Urinary bladder (tissue), 4 donors: ENCODE results near the gene ACP6. TPM values are rescaled to one million over a fixed set of nuclear protein-coding genes. Genes with fewer than 3 reads are reported as not detected.
A peak's percentile ranks its signal among the peaks of the same experiment; 100 is the strongest.

Experiments used
- DNase-seq: peaks from one replicate; pipeline ENCODE4 v3.0.0-alpha.2; 2015; ENCODE audit errors: extremely low spot score
- H3K27ac ChIP-seq: one replicate; pipeline ENCODE4 v1.5.1; 2013; ENCODE audit warnings: low read depth, mild to moderate bottlenecking, moderate library complexity
- H3K36me3 ChIP-seq: one replicate; pipeline ENCODE4 v1.6.1; 2013; ENCODE audit warnings: mild to moderate bottlenecking, moderate library complexity; ENCODE audit not compliant: insufficient read depth
- H3K4me1 ChIP-seq: one replicate; pipeline ENCODE4 v1.6.1; 2013; ENCODE audit warnings: mild to moderate bottlenecking, moderate library complexity; ENCODE audit not compliant: insufficient read depth
- H3K4me3 ChIP-seq: one replicate; pipeline ENCODE4 v1.5.1; 2013; ENCODE audit warnings: low read depth, low read length
- WGBS: extraction: QIAGEN DNeasy Blood & Tissue Kit; methylation state at CpG from one replicate; pipeline ENCODE4 v1.1.7; 2013; 5-methylcytosine and 5-hydroxymethylcytosine counted together
- polyA plus RNA-seq: library from polyadenylated mRNA; stranded (reverse); fragments of 200-250 nt; gene quantifications from one replicate; pipeline ENCODE4 v1.2.3, GENCODE V29; 2013
- total RNA-seq: library from RNA; depleted of rRNA; stranded (reverse); fragments of >200 nt; gene quantifications from one replicate; pipeline ENCODE4 v1.2.3, GENCODE V29; 2014
- donor health status: healthy with polysubstance abuse.
- donor health status: healthy.

Gene ACP6
- total and polyA plus RNA-seq, 2 donors = 10.2 to 15.7 TPM

DNA sequence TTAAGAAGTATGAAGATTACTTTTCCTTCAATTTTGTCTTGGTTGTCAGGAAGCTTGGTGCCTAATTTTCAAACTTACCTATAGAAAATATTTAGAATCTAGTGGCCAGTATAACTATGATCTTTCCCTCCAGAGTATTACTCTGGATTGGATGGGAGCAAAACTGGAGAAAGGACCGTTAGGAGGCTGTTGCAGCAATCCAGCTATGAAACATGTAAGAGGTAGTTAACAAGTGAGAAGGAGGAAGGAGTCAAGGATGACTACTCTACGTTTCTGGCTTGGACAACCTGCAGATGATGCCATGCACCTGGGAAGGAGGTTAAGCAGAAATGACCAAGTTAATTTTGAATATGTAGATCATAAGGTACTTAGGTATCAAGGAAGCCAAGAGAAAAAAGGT is 3.5 kb upstream of the ACP6 start:
- Histone ChIP-seq H3K36me3 (no peaks in the 10 kb centered on the region), H3K4me1 (no peaks in the 10 kb centered on the region), H3K4me3 (no peak overlapping the region), H3K27ac (no peak overlapping the region)
- WGBS = 47% methylated on average over 2 of the region's 2 CpGs
- DNase-seq = no peak

DNA sequence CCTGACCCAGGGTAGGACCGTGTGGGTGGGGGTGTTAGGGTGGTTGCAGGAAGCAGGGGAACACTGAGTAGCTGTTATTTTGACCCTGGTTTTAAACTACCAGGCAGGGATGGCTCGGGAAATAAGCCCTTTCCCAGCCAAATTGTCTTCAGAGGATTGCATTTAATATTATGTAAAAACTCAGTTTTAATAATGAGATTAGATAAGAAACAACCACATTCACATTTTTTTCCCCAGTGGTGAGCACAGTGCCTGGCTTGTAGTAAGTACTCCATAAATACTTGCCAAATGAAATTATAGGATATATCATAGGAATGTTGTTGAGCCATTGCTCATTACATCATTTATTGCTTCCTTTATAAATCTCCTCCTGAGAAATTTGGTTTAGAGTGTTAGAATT is 3.1 kb upstream of the ACP6 start:
- no peak overlapping the region for H3K27ac ChIP-seq

DNA sequence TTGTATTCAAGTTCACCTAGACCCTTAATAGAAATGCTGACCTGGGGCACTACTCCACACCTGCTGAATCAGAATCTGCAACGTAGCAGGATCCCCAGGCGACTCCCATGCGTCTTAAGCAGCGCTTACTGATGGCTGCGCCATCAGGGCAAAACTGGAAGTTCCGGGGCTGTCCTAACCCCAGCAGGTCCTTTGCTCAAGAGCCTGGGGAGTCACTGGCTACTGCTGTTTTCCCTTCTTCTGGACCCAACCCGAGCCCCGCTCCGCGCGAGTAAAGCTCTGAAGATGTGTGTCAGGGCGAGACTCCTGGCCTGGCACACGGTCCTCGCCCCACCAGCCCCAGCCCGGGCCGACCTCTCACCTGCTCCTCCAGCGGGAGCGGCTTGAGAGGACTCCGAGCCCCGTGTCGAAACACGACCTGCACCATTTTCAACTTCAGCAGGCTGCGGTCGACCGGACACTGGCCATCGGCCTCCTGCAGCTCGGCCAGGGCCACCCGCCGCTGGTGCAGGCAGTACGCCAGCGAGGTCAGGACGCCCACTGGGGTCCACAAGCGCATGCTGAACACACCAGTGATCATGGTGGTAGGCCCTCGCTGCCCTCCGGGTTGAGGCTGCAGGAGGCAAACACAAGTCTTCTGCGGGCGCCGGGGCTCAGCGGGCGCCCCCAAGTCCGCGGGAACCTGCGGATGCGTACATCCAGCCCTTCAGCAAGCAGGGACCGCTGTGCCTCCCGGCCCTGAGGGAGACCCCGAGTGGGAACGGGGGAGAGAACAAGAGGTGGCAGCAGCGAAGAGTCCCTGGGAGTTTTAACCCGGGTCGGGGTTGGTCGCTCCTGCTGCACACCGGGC is 630 bp downstream of the ACP6 start:
- no peak for DNase-seq
- peak overlapping the region; percentile 71 for H3K4me3 ChIP-seq
- WGBS = under 1% methylated on average over 53 of the region's 53 CpGs

More for the DNA sequence above, 3.1 kb upstream of the ACP6 start:
- H3K36me3 ChIP-seq = no peaks in the 10 kb centered on the region
- H3K4me1 ChIP-seq = no peaks in the 10 kb centered on the region
- DNase-seq = no peak
- WGBS = 34% methylated on average over 2 of the region's 2 CpGs
- H3K4me3 ChIP-seq = no peak overlapping the region

DNA sequence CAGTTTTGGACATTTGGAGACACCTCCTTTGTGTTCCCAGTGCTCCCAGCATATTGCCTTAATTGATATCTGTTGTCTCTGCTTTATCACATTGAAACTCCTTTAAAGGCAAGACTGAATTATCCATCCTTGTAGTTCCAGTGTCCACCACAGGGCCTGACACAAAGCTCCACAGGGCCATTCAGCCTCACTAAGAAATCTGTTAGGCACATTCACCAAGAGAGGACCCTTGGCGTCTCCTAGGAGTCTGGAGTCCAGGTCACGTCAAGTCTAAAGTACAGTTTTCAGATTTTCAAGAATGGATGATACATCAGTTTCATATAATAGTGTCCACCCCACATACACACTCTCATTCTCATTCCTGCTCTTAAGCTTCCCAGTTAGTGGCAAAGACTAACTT is 4.8 kb downstream of the ACP6 start:
- WGBS = 97% methylated on average over 2 of the region's 2 CpGs
- H3K27ac ChIP-seq = no peak overlapping the region
- H3K4me1 ChIP-seq = no peaks in the 10 kb centered on the region
- H3K36me3 ChIP-seq = peaks cover 2% of the 10 kb centered on the region
- H3K4me3 ChIP-seq = no peak overlapping the region
- DNase-seq = no peak

More for the DNA sequence above, 630 bp downstream of the ACP6 start:
- no peaks in the 10 kb centered on the region for H3K36me3 ChIP-seq
- no peaks in the 10 kb centered on the region for H3K4me1 ChIP-seq
- peak overlapping the region; percentile 68 for H3K27ac ChIP-seq

DNA sequence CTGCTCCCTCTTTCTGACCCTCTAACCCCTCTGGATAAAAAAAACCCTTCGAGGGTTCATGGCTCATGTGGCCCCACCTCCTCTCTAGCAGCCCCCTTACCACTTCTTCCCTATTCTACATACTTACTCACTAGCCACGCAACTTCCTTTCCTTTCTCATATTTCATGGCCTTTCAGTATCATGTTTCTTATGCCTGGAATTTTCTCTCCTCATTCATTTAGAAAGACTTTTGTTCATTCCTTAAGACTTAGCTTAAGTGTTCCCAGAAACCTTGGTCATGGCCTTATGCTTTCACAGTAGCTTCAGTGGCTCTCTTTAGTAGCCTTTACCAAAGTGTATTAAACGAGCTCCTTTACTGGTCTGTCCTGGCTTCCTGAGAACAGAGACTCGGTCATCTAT is 6.1 kb downstream of the ACP6 start:
- WGBS = 84% methylated on average over 4 of the region's 4 CpGs
- peaks cover 2% of the 10 kb centered on the region for H3K36me3 ChIP-seq

DNA sequence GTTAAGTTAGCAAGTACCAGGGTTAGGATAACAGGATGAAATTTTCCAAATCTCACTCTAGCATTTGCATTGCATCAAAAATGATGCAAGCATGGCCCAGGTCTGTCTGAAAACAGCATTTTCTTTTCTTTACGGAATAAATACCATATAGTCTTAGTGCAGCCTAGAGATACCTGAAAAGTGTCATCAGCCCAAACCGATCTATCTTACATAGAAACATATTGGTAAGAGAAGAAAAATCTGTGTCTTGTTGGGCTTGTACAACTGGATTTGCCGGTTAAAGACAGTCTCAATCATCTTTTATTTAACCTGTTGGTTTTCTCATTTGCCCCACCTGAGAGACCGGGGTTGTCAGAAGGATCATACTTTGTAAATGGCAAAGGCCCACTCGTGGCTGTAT is 15.8 kb downstream of the ACP6 start:
- Histone ChIP-seq H3K27ac (no peak overlapping the region), H3K4me1 (no peaks in the 10 kb centered on the region), H3K36me3 (peaks cover 2% of the 10 kb centered on the region), H3K4me3 (no peak overlapping the region)
- DNase-seq = no peak
- WGBS = 97% methylated on average over 5 of the region's 5 CpGs

More for the DNA sequence above, 6.1 kb downstream of the ACP6 start:
- no peak for DNase-seq
- Histone ChIP-seq H3K27ac (no peak overlapping the region), H3K4me1 (no peaks in the 10 kb centered on the region), H3K4me3 (no peak overlapping the region)

DNA sequence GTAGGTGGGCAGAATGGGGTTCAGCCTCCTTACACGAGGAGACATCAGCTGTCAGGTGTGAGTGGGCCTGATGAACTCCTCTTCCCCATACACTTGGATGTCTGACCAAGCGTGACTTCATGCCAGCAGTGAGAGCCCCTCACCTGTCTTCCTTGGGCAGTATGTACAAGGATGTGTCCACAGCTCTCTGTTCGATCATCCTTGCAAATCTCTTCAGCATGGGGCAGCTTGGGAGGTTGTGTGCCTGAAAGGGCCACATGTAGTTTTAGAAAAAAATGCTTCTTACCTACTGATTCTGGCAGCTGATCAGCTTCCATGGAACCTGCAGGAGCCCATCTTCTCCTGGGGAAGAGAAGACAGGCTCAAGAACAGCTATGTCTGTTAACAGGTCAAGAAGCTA is 18.0 kb downstream of the ACP6 start:
- no peak for DNase-seq
- H3K36me3 ChIP-seq = peaks cover 4% of the 10 kb centered on the region

DNA sequence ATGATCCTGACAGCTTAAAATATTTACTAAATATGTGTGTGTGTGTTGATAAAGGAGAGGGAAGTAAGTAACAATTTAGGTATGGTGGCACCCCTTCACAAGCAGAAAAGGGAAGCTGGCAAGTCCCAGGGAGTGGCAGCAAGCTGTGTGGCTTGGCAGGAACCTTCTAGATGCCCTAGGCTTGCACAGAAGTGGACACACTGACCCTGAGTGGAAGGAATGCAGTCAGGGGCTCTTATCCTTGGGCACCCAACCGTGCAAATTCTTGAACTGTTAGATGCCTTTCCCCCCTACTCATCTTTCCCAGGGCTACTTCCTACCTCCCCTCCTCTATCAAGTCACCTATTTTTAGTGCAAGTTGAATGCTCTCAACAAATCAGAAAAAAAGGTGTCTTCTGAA is 18.9 kb downstream of the ACP6 start:
- Histone ChIP-seq H3K4me3 (no peak overlapping the region), H3K4me1 (no peaks in the 10 kb centered on the region), H3K36me3 (peaks cover 4% of the 10 kb centered on the region), H3K27ac (no peak overlapping the region)
- no peak for DNase-seq
- WGBS = 66% methylated on average over 1 of the region's 1 CpG

More for the DNA sequence above, 18.0 kb downstream of the ACP6 start:
- Histone ChIP-seq H3K27ac (no peak overlapping the region), H3K4me3 (no peak overlapping the region), H3K4me1 (no peaks in the 10 kb centered on the region)
- WGBS = 89% methylated on average over 3 of the region's 3 CpGs

DNA sequence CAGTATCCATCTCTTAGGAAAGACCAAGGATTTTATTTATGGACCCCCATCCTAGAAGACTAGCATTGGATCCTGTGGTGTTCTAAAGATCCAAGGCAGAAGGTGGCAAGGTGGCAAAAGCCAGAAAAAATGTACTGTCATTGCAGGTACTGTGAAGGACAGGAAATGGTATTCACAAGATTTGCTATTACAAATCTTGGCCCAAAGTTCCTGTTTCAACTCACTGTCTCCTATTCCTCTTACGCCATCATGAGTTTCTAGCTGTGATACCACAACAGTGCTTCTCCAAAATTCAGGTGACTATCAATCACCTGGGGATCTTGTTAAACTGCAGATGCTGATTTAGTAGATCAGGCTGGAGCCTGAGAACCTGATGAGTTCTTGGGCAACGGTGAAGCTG is 21.4 kb downstream of the ACP6 start:
- H3K36me3 ChIP-seq = peaks cover 4% of the 10 kb centered on the region
- H3K4me3 ChIP-seq = no peak overlapping the region
- H3K4me1 ChIP-seq = no peaks in the 10 kb centered on the region
- no peak overlapping the region for H3K27ac ChIP-seq
- 94% methylated on average over 2 of the region's 2 CpGs for WGBS
- no peak for DNase-seq

DNA sequence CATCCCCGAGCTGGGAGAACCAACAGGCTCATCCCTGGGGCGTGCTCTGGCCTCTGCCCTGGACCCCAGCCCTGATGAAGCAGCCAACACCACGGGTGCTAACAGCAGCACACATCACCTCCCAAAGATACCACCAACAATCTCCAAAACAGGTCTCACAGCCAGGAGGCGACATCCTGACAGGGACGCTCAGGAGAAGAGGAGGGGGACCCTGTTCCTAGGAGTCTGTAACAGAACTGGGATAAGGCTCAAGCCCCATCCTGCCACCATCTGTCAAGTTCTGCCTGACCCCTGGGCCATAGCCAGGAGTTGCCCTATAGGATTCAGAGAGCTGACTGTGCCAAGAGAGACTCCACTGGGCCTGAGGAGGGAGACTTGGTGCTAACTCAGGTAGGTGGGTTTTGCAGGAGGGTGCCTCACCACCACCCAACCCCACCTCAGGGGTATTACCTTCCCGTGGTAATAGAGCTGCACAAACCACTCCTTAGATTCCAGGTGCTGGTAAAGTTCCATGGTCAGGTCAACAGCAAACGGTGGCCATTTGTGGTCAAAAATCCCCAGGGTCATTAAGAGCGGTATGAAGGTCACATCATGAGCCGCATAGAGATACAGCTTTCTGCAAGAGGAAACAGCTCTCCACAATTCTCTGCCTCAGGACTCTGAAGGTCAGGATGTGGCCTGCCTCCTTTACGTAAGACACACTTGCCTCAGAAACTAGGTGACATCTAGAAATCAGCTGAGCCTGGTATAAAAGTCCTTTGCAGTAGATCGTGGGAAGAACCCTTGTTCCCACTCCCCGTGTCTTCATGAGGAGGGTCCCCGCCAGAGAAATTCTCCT is 22.3 kb downstream of the ACP6 start:
- H3K36me3 ChIP-seq = peaks cover 4% of the 10 kb centered on the region
- no peak overlapping the region for H3K4me3 ChIP-seq
- 85% methylated on average over 13 of the region's 13 CpGs for WGBS
- no peak overlapping the region for H3K27ac ChIP-seq
- H3K4me1 ChIP-seq = no peaks in the 10 kb centered on the region
- no peak for DNase-seq

DNA sequence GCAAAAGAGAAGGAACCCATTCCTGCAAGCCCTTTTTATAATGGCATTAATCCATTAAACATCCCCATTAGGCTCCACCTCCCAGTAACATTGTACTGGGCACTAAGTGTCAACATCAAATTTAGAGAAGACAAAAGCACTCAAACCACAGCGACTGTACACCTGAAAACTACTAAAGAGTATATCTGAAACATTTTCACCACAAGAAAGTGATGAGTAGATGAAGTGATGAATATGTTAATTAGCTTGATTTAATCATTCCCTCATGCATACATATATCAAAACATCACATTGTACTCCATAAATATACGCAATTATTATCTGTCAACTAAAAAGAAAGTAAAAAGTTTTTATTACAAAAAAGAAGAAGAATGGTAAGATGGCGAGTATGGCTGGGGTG is 26.4 kb downstream of the ACP6 start:
- H3K4me1 ChIP-seq = no peaks in the 10 kb centered on the region
- no peak overlapping the region for H3K27ac ChIP-seq
- peaks cover 2% of the 10 kb centered on the region for H3K36me3 ChIP-seq
- no peak for DNase-seq
- no peak overlapping the region for H3K4me3 ChIP-seq
- 93% methylated on average over 3 of the region's 3 CpGs for WGBS

DNA sequence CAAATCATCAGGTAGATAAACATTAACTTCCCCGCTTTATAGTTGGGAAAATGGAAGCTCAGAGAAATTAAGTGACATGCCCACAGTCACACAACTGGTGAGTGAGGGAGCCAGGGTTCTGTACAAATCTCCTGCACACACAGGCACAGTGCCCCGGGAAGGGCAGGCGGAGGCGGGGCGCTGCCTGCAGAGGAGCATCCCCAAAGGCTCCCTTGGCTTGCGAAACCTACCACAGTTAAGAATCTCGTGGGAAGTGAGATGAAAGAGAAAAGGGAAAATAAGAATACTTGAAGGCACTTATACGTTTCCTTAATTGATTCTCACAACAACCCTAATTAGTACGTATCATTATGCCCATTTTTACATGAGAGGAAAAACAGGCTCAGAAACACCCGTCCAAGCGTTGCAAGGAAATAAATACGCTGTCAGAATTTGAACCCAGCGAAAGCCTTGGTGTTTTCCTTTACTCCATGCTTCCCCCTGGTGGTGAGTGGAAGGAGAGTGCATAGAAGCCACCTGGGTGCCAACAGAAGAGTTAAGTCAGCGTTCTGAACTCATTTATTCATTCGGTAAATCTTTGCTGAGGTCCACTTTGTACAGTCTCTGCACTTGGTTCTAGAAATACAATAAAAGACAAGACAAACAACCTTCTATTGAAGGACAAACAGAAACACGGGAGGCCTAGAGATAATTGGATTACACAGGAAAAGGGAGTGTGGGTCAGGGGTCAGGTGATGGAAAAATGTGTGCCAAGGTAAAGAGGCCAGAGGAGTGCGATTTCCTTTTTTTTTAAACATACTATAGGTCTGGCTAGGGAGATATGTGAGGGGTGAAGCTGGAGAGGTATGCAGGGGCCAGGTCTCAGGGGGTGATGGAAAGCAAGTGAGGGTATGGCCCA is 28.4 kb downstream of the ACP6 start:
- no peak overlapping the region for H3K4me3 ChIP-seq

DNA sequence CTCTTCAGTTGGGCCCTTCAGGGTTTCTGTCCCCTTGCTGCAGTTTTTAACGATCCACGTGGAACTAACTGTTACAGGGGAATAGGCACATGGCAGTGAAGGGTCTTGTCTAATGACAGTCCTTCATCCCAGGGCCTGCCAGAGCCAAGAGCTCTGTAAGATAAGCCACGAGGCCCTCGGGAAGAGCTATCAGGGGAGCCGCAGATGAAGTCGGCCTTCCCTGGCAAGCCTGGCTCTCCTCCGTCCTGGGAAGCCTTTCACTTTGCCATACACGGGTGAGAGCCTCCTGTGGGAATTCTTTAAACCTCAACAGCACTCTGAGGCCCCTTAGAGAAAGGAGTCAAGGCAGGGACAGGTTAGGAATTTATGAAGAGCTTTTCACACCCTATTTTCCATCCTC is 29.0 kb downstream of the ACP6 start:
- H3K27ac ChIP-seq = no peak overlapping the region
- 55% methylated on average over 8 of the region's 8 CpGs for WGBS
- H3K4me1 ChIP-seq = no peaks in the 10 kb centered on the region
- H3K36me3 ChIP-seq = no peaks in the 10 kb centered on the region
- no peak overlapping the region for H3K4me3 ChIP-seq
- no peak for DNase-seq

More for the DNA sequence above, 28.4 kb downstream of the ACP6 start:
- DNase-seq = no peak
- H3K27ac ChIP-seq = no peak overlapping the region
- no peaks in the 10 kb centered on the region for H3K4me1 ChIP-seq
- no peaks in the 10 kb centered on the region for H3K36me3 ChIP-seq
- 72% methylated on average over 17 of the region's 17 CpGs for WGBS
